ENCODE data around the gene FAM210B. TPM values are rescaled to one million over a fixed set of nuclear protein-coding genes. Genes with fewer than 3 reads are reported as not detected.

Gene FAM210B
- total and polyA plus RNA-seq, 9 of the 15 experiments (the other 6 are each of a cell fraction or from before 2014, with no cell fraction given): 12.1 to 87.3 (median 47.6) TPM

GRCh38 chr20:56386219-56386618, 27.4 kb downstream of the FAM210B start:
- TF ChIP-seq ZNF316 (IDR thresholded peaks at IDR 0.05) (peak; percentile 84), MAFF (IDR thresholded peaks at IDR 0.05; ENCODE audit: low read length) (peak; percentile 60), NFE2L1 (tag; IDR thresholded peaks at IDR 0.05; ENCODE audit: borderline replicate concordance, low read depth) (peak; percentile 46; the same call in 1 of the 2 replicates), MAFK (IDR thresholded peaks at IDR 0.05; ENCODE audit: low read length) (peak; percentile 48; the same call in 1 of the 2 replicates), C11orf30 (IDR thresholded peaks at IDR 0.05; ENCODE audit: low read depth) (peak; percentile 79), ZNF408 (CRISPR knock-in tag; IDR thresholded peaks at IDR 0.05; ENCODE audit: low read depth) (no peak), NFE2 (IDR thresholded peaks at IDR 0.05; ENCODE audit: low read depth) (peak; percentile 77), TBL1XR1 (IDR thresholded peaks at IDR 0.05; ENCODE audit: low read length in 2 of 2) (no peak), SMAD2 (IDR thresholded peaks at IDR 0.05; ENCODE audit: low read depth, low read length) (no peak), CCAR2 (IDR thresholded peaks at IDR 0.05; ENCODE audit: low read depth, low read length) (no peak), ZNF644 (tag; IDR thresholded peaks at IDR 0.05; ENCODE audit: low read depth) (no peak), MAFG (tag; conservative IDR thresholded peaks at IDR 0.05) (peak; percentile 84), ZNF263 (CRISPR knock-in tag; IDR thresholded peaks at IDR 0.05; ENCODE audit: borderline replicate concordance) (no peak), BACH1 (tag; IDR thresholded peaks at IDR 0.05) (peak; percentile 30; the same call in 1 of the 2 replicates), ZNF57 (CRISPR knock-in tag; IDR thresholded peaks at IDR 0.05) (no peak), CREB5 (CRISPR knock-in tag; IDR thresholded peaks at IDR 0.05) (no peak), ZNF699 (CRISPR knock-in tag; IDR thresholded peaks at IDR 0.05; ENCODE audit: insufficient replicate concordance) (no peak)
- TF ChIP-seq, protein P1, sequence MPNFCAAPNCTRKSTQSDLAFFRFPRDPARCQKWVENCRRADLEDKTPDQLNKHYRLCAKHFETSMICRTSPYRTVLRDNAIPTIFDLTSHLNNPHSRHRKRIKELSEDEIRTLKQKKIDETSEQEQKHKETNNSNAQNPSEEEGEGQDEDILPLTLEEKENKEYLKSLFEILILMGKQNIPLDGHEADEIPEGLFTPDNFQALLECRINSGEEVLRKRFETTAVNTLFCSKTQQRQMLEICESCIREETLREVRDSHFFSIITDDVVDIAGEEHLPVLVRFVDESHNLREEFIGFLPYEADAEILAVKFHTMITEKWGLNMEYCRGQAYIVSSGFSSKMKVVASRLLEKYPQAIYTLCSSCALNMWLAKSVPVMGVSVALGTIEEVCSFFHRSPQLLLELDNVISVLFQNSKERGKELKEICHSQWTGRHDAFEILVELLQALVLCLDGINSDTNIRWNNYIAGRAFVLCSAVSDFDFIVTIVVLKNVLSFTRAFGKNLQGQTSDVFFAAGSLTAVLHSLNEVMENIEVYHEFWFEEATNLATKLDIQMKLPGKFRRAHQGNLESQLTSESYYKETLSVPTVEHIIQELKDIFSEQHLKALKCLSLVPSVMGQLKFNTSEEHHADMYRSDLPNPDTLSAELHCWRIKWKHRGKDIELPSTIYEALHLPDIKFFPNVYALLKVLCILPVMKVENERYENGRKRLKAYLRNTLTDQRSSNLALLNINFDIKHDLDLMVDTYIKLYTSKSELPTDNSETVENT (CRISPR knock-in tag; IDR thresholded peaks at IDR 0.05): no peak
- H3K4me1 ChIP-seq (replicated peaks in 1 of 2; ENCODE audit: control insufficient read depth in 2 of 2, insufficient read depth in 2 of 2, low read length in 2 of 2): peaks cover 0 to 23% of the 10 kb centered on the region in 2 experiments; a peak in 2 of 5 replicates
- CTCF ChIA-PET (ENCODE audit: low intra/inter-chr PET ratio): no interaction called here
- H3K27me3 ChIP-seq (ENCODE audit: control insufficient read depth in 2 of 2, insufficient read depth in 2 of 2, low read length in 2 of 2): no peaks in the 10 kb centered on the region
- peaks cover 3% of the 10 kb centered on the region for H3K9me1 ChIP-seq (ENCODE audit: control insufficient read depth, insufficient read depth, low read length)
- no peaks in the 10 kb centered on the region for H3K9me3 ChIP-seq (replicated peaks; ENCODE audit: control insufficient read depth, insufficient read depth, low read depth, low read length)
- DNase-seq (ENCODE audit: extremely low read depth in 1 of 4, low spot score in 3 of 4) (no peak), FAIRE-seq (peak; percentile 61), ATAC-seq (no peak)
- no peak overlapping the region for H3K4me2 ChIP-seq (ENCODE audit: insufficient read depth, low read length)
- 78% methylated on average over 6 of the region's 6 CpGs for WGBS (ENCODE audit: insufficient coverage, low coverage, missing lambda C conversion rate)
- H3K27ac ChIP-seq (ENCODE audit: extremely low read depth, low read depth, low read length): no peak overlapping the region; the same call in 1 of the 3 replicates
- no peak overlapping the region for H3K9ac ChIP-seq (ENCODE audit: insufficient read depth in 1 of 2, low read depth in 2 of 2, low read length in 2 of 2)
- in situ Hi-C loops (cut with MboI) (no loop called here), intact Hi-C loops (cut with micrococcal nuclease) (no loop called here)
- no peak overlapping the region for H3K4me3 ChIP-seq
- H2AFZ ChIP-seq (ENCODE audit: low read depth, low read length): no peak overlapping the region
- no TSS peak for BruUV-seq (replicated peaks)
- H3K36me3 ChIP-seq (ENCODE audit: control insufficient read depth, insufficient read depth, low read length): peaks cover 93% of the 10 kb centered on the region
- peaks cover 92% of the 10 kb centered on the region for H3K79me2 ChIP-seq (ENCODE audit: control insufficient read depth, insufficient read depth, low read length)
- H4K20me1 ChIP-seq (replicated peaks; ENCODE audit: control insufficient read depth, insufficient read depth, low read length): no peaks in the 10 kb centered on the region
- POLR2A ChIA-PET: interaction anchor here (0.6 to 1.2 kb wide), 2 partner anchors 27 to 1246 kb away, joined by 3 read pairs; partner anchors contain the start of gene FAM210B
